Stimulated activated CD4-positive, alpha-beta T cell treated with anti-CD3 and anti-CD28 coated beads, Interleukin-4, amount 100 ng/mL, for 24 hours (primary cell): Measurements from ENCODE around the gene PRKCA.
"Not testable (repeated sequence)": the region's sequence is repeated elsewhere in the genome, so short reads cannot be mapped to it uniquely, and the experiment has no call there.

Experiments used
- DNase-seq: peaks from one replicate; pipeline ENCODE4 v3.0.0-alpha.2; 2020

The PRKCA gene

GRCh38 chr17:66354981-66355380 is 52.6 kb downstream of the PRKCA start:
- no peak for DNase-seq

- no peak for DNase-seq
Observed at GRCh38 chr17:66355510-66355909, 53.1 kb downstream of the PRKCA start.

GRCh38 chr17:66357037-66357436 is 54.6 kb downstream of the PRKCA start:
- DNase-seq = no peak

GRCh38 chr17:66359351-66359750 is 56.9 kb downstream of the PRKCA start:
- no peak for DNase-seq

GRCh38 chr17:66360961-66361565 is 58.6 kb downstream of the PRKCA start:
- not testable (repeated sequence) for DNase-seq

GRCh38 chr17:66364508-66364907 is 62.1 kb downstream of the PRKCA start:
- no peak for DNase-seq

- DNase-seq = no peak
Observed at GRCh38 chr17:66364990-66365490, 62.6 kb downstream of the PRKCA start.

- DNase-seq = no peak
Observed at GRCh38 chr17:66365903-66366302, 63.5 kb downstream of the PRKCA start.

- DNase-seq = no peak
Observed at GRCh38 chr17:66367107-66367506, 64.7 kb downstream of the PRKCA start.

GRCh38 chr17:66369830-66370229 is 67.4 kb downstream of the PRKCA start:
- no peak for DNase-seq

- no peak for DNase-seq
Observed at GRCh38 chr17:66371561-66371960, 69.1 kb downstream of the PRKCA start.

- no peak for DNase-seq
Observed at GRCh38 chr17:66372182-66372581, 69.8 kb downstream of the PRKCA start.

- no peak for DNase-seq
Observed at GRCh38 chr17:66373079-66373478, 70.7 kb downstream of the PRKCA start.

- DNase-seq = peak; percentile 43
Observed at GRCh38 chr17:66373944-66374817, 71.8 kb downstream of the PRKCA start.

GRCh38 chr17:66375121-66375520 is 72.7 kb downstream of the PRKCA start:
- DNase-seq = no peak

GRCh38 chr17:66378296-66378695 is 75.9 kb downstream of the PRKCA start:
- DNase-seq = no peak

- DNase-seq = no peak
Observed at GRCh38 chr17:66379544-66379943, 77.1 kb downstream of the PRKCA start.

- DNase-seq = no peak
Observed at GRCh38 chr17:66379996-66380395, 77.6 kb downstream of the PRKCA start.

- no peak for DNase-seq
Observed at GRCh38 chr17:66381701-66382362, 79.4 kb downstream of the PRKCA start.

GRCh38 chr17:66383333-66383732 is 80.9 kb downstream of the PRKCA start:
- DNase-seq = no peak

GRCh38 chr17:66386498-66387351 is 84.3 kb downstream of the PRKCA start:
- no peak for DNase-seq

- DNase-seq = no peak
Observed at GRCh38 chr17:66387392-66387981, 85.1 kb downstream of the PRKCA start.
